HG03025 (cell line): ENCODE results near the gene BSND.

Experiments used
- ATAC-seq: cut with Tn5 transposase; IDR thresholded peaks from one replicate; pipeline ENCODE4 v1.9.1; 2021; ENCODE audit warnings: mild to moderate bottlenecking, moderate library complexity; ENCODE audit not compliant: unreplicated experiment, low FRiP score

The BSND gene

GRCh38 chr1:55044617-55045397, 46.1 kb downstream of the BSND start:
- ATAC-seq = no peak

GRCh38 chr1:55045430-55045829, 46.7 kb downstream of the BSND start:
- ATAC-seq = no peak

- ATAC-seq = no peak
Measured at GRCh38 chr1:55046871-55047270, 48.1 kb downstream of the BSND start.

GRCh38 chr1:55047611-55048010, 48.9 kb downstream of the BSND start:
- ATAC-seq = no peak

GRCh38 chr1:55048453-55049270, 49.9 kb downstream of the BSND start:
- ATAC-seq = no peak

- ATAC-seq = no peak
Measured at GRCh38 chr1:55049271-55049913, 50.7 kb downstream of the BSND start.

GRCh38 chr1:55049914-55050278, 51.2 kb downstream of the BSND start:
- ATAC-seq = no peak

- ATAC-seq = no peak
Measured at GRCh38 chr1:55050283-55050682, 51.5 kb downstream of the BSND start.

- ATAC-seq = no peak
Measured at GRCh38 chr1:55051169-55051568, 52.4 kb downstream of the BSND start.

GRCh38 chr1:55051621-55052020, 52.9 kb downstream of the BSND start:
- no peak for ATAC-seq

GRCh38 chr1:55052221-55053142, 53.7 kb downstream of the BSND start:
- ATAC-seq = no peak

GRCh38 chr1:55053265-55053954, 54.7 kb downstream of the BSND start:
- no peak for ATAC-seq

GRCh38 chr1:55054396-55054795, 55.7 kb downstream of the BSND start:
- ATAC-seq = no peak

- no peak for ATAC-seq
Measured at GRCh38 chr1:55055084-55055882, 56.5 kb downstream of the BSND start.

- no peak for ATAC-seq
Measured at GRCh38 chr1:55055951-55056631, 57.4 kb downstream of the BSND start.

GRCh38 chr1:55056632-55056992, 57.9 kb downstream of the BSND start:
- ATAC-seq = no peak

GRCh38 chr1:55057270-55057955, 58.7 kb downstream of the BSND start:
- no peak for ATAC-seq

GRCh38 chr1:55057956-55058298, 59.2 kb downstream of the BSND start:
- ATAC-seq = no peak
